GM12874 (cell line): ENCODE results near the gene FNDC10.

ENCODE experiments used
- CTCF ChIP-seq: IDR thresholded peaks from 2 replicates; pipeline ENCODE4 v1.5.1; 2011; ENCODE audit warnings: low read depth, mild to moderate bottlenecking, control low read depth, low read length, moderate library complexity; ENCODE audit not compliant: insufficient read depth

Gene FNDC10

GRCh38 chr1:1600861-1601563, 1.1 kb upstream of the FNDC10 start:
- no peak for TF ChIP-seq CTCF

GRCh38 chr1:1599030-1599934, 653 bp downstream of the FNDC10 start:
- peak; percentile 22; the same call in 1 of the 2 replicates for TF ChIP-seq CTCF

GRCh38 chr1:1598720-1599029, 1.3 kb downstream of the FNDC10 start:
- no peak for TF ChIP-seq CTCF

- TF ChIP-seq CTCF: no peak
These were observed 1.8 kb downstream of the FNDC10 start for GRCh38 chr1:1598051-1598719.

- TF ChIP-seq CTCF: peak; percentile 50
These were observed 2.5 kb downstream of the FNDC10 start for GRCh38 chr1:1597275-1597930.

GRCh38 chr1:1596493-1597274, 3.3 kb downstream of the FNDC10 start:
- no peak for TF ChIP-seq CTCF
